Activated effector memory CD4-positive, alpha-beta T cell treated with Interleukin-2 at 50 U/mL for 16 hours (primary cell): Measurements from ENCODE around the gene PDK4.
"Not testable (repeated sequence)": the region's sequence is repeated elsewhere in the genome, so short reads cannot be mapped to it uniquely, and the experiment has no call there.

Experiments
- DNase-seq: peaks from one replicate; pipeline ENCODE4 v3.0.0-alpha.2; 2020

The PDK4 gene

DNA sequence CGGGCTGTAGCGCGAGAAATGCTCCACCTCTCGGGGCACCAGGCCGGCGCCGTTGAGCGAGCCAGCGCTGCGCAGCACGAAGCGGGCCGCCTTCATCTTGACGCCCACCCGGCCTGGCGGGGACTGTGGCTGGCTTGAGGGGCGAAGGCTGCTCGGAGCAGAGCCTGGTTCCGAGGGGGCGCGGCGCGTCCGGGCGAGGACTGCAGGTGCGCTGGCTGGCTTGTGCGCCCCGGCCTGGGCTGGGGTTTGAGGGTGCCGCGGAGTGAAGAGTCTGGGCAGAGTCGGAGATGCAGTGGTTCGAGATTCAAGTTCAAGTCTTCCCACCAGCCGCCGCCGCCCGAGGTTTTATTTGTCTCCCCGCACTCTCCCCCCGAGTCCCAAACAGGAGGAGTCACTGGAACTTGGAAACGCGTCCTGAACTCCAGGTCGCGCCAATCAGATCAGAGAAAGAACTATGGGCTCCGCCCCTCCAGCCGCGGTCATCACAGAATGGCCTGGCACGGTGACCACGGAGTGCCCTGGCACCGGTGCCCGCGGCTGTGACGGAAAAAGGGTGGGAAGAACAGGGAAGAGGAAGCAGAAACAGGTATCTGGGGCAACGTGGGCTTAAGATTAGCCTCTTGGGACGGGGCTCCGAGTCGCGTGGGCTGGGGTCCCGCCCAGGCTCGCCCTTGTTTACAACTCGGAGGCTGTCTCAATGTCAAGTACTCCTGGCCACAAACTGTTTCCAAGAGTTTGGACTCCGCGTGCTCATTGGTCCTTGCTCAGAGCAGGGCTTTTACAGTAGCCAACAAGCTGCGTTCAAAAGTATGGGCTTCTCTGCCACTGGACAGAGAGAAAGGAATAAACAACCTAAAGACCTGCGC, at the start of gene PDK4:
PDK4 (minus strand) TSS at position 319 of the 866 bp plus-strand sequence; CDS start at position 96, 223 bp downstream.
- DNase-seq = no peak

DNA sequence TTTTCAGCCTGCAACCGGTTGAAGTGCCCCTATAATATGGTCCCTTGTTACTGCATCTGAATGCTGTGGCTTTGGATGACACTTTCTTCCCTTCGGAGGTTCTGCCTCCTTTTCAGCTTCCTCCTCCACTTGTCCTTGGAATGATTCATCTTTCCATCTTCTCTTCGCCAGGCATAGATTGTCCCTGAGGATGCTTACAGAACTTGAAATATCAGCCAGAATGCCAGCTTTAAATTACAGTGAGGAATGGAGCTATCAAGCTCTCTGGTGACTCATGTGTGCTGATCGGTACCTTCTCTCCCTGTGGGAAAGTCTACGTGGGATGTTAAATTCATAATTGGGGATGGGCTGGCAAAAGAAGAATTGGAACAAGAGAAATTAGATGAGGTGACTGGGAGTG, 45.9 kb upstream of the PDK4 start:
- no peak for DNase-seq

DNA sequence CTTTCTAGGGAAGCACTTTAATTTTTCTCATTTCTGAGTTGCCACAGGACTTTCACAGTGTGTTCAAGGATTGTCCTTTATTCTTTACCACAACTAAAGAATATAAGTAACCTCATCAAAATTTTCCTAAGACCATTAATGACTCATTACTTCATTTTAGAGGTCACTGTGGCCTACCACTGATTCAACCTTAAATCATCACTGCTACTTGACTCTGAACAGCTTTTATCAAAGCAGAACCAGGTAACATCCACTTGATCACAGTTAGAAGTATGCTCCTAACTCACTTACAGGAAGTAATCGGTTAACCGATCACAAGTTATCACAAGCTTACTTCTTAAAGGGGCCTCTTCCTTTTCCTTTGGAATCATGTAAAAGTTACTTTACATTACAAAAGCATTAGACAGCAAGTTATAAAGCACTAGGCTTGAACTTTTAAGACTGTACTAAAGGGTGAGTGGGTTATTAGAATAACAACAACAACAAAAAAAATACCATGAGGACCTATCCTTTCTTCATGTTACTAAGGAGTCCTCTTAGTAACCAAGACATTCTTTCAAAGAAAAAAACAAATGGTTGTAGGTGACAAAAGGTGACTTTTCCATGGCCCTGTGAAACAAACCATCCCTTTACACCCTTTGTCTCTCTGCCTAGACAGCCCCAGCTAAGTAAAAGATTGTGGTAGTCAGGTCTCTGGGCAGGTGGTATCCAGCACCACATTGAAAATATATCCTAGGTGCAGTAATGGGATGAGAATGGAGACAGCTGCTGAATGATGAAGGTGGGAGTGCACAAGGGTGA, 40.0 kb upstream of the PDK4 start:
- DNase-seq = no peak

DNA sequence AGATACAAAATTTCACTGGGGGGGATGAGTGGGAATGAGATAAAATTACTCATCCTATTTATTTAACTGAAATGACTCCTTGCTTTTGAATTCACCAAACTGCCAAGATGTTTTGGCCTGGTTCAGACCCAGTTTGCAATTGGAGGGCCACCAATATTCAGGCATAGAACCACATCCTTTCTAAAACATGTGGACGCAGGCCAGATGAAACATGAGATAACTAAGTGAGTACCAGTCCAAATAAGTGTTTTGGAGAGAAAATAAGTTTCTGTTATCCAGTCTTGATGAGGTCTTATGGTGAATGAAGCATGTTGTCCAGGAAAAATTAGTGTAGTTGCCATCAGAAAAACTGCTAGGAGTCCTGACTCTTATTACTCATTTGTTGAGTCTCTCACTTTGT, 36.3 kb upstream of the PDK4 start:
- DNase-seq = no peak

DNA sequence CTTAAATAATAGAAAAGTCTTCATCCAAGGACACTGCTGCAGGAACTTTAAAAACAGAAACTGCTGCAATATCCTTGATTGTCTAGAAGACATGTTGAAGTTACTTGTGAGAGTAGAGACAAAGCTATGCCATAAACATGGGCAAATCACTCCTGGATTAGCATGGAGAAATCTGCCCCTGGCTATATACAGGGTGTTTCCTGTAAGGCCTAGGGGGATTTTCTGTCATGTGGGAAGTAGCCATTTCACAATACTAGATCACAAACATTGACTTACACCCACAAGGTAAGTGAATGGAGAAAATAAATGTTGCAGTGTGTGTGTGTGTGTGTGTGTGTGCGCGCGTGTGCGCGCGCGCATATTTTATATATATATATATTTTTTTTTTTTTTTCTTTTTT, 35.2 kb upstream of the PDK4 start:
- no peak for DNase-seq

DNA sequence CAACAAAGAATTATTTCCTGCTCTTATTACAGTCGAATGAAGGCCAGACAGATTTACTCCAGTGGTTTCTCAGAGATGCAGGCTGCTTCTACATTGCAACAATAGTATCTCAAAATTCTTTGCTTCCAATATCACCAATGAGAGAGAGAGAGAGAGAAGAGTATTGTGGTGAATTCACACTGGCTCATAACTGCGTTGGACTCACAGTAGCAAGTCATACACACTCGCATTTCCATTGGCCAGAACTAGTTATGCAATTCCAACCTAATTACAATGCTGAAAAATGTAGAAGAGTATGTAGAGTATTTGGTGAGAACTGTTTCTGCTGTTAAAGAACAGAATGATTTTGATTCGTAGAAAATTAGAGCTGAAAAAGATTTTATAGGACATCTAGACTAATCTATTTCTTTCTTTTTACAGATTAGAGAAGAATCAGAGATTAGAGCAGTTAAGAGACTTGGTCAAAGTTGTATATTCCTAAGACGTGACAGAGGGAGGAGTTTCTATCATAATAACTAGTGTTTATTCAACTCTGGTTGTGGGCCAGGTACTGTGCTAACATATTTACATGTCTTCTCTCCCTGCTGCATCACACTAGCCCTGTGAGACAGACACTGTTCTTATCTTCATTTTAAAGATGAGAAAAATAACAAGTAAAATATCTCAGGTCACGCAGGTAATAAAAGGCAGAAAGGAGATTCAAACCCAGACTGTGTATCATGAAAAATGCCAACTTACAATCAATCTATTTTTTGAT, 34.6 kb upstream of the PDK4 start:
- DNase-seq = no peak

DNA sequence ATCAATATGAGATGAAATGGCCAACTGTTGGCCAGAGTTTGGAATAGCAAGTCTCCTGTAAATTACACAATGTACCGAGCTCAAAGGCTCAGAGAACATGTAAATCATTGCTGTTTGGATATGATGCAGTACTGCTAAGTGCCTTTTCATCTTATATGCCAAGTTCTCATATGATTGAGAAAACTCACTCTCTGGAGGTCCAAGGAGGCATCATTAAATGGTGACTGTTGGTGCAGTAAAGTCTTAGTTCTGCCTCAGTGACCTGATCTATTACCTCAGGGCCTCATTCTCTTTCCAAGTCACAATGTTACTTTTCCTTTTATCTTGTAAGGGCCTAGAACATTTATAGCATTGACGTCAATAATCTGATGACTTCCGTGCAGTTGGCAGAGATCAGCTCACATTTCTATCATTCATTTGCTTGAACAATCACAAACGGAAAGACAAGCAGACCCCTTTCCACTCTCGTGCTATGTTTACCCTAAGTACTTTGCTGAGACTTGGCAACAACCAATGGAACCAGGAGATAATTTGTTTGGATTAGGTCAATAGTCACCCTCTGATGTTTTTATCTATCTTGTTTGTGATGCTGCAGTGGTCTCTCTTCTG, 32.6 kb upstream of the PDK4 start:
- no peak for DNase-seq

DNA sequence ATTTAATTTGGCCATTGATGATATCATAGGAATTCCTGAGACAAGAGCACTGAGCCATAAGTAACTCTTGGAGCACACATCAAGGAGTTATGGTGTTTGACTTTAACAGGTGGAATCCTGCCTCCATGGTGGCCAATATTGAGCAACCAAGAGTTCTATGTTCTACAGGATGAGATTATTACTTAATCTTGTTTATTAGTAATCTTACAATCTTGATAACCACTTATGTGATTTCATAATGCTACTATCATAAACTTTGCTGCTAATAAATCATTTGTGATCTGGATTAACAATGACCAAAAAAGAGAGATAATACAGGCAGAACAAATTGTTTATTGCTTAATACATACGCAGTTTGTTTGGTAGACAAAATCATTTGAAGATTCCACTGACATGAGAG, 27.5 kb upstream of the PDK4 start:
- DNase-seq = no peak

DNA sequence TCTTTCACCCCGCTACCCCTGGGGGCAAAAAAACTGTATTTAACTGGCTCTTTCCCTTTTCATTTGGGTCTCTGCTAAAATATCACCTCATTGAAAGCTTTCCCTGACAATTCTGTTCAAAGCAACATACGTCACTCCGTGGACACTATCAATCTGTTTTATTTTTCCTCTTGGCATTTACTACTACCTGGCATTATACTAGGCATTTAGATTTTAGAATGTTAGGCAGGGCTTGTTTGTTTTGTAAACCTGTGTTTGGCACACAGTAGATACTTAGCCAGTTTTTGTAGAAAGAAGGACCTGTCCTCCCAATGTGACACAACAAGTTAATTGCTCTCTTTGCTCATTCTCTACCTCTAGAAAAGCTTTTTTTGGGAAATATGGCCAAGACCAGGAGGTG, 26.5 kb upstream of the PDK4 start:
- no peak for DNase-seq

DNA sequence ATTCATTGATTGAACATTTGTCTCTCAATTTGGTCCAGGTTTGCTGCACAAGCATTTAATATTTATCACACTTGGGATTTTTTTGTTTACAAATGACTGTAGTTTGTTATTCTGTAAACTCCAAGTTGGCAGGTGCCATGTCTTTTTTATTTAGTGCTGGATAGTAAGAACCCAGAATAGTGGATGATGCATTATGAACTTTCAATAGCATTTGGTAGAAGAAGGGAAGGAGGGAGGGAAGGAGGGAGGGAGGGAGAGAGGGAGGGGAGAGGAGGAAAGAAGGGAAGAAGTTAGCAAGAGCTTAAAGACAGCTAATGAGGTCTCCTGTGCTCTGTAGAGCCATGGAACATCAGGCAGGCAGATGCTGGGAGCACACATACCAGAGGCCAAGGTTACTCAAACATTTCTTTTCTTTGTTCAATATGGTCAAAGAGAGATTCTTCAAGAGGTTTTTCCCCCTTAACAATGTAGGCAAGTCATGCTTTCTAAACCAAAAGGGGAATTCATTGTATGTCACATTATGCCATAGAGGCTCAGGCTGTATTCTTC, 25.8 kb upstream of the PDK4 start:
- DNase-seq = no peak

DNA sequence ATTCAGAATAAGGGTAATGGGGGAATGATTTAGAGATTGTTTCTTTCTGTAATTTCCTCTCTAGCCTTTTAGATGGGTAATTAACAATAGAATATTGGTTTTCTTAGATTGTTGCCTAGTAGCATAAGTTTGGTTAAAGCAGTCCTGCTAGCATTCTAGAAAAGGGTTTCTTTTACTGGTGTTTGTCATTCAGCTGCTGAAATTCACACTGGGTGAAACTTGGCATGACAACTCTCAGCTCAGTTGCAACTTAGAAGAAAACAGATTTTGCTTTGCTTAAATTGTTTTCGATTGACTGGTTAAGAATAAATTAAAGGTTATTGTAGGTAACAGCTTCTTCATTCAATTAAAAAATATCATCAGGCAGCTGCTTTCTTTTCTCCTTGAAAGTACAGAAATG, 25.1 kb upstream of the PDK4 start:
- DNase-seq = no peak

DNA sequence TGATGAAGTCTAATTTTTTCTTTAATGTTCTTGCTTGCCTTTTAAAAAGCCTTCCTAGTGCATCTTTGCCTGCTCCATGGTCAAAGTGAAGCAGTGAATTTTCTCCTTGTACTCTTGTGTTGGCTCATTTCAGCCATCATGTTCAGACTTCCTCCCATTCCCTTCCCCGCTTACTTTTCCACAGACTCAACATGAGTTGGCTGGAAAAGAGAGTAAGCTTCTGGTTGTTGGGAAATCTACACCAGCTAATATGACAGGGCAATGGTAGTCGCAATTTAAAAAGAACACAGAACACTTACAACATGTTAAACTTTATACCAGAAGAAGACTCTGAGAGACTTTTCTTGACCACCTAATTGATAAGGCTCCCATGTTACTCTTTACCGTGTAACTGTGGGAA, 24.3 kb upstream of the PDK4 start:
- DNase-seq = no peak

DNA sequence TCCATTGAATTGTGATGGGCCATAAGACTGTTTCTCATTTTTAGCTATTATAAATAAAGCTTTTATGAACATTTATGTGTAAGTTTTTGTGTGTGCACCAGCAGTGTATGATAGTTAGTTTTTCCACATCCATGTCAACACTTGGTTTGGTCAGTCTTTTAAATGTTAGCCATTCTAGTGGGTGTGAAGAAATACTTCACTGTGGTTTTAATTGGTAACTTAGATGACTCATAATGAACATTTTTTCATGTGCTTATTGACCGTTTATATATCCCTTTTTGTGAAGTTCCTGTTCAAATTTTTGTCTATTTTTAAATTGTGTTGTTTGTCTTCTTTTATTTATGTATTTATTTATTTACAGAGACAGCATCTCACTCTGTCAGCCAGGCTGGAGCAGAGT, 23.6 kb upstream of the PDK4 start:
- no peak for DNase-seq

DNA sequence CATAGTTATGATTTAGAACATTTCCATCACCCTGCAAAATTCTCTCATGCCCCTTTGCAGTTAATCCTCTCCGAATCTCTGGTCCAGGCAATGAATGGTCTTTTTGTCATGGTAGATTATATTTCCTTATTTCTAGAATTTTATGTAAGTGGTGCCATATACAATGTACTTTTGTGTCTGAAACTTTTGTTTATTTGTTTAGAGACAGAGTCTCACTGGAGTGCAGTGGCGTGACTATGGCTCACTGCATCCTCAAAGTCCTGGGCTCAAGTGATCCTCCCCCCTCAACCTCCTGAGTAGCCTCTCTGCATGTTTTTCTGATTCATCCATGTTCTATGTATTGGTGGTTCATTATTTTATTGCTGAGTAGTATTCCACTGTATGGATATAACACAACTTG, 23.2 kb upstream of the PDK4 start:
- no peak for DNase-seq

DNA sequence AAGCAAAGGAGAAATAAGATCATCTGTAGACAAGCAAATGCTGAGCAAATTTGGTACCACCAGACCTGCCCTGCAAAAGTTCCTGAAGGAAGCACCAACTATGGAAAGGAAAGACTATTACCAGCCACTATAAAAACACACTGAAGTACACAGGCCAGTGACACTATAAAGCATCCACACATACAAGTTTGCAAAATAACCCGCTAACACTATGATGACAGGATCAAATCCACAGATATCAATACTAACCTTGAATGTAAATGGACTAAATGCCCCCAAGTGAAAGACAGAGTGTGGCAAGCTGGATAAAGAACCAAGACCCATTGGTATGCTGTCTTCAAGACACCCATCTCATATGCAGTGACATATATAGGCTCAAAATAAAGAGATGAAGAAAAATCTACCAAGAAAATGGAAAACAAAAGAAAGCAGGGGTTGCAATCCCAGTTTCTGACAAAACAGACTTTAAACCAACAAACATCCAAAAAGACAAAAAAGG, 18.2 kb upstream of the PDK4 start:
- DNase-seq = no peak

DNA sequence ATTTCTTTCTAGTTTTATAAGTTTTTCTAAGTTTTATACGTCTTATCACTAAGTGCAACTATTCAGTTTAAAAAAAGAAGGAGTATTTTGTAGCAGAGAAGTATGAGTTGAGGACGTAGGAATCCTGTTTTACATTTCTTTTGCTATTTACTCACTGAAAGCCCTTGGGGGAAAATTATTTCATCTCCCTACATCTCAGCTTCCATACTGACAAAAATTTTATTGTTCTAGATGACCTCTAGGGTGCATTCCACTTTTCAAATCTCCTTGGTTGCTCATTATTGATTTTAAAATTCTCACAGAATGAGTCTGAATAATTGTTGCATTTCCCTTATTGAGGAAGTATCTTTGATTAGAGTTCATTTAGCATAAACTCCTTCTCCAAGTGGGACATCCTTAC, 14.9 kb upstream of the PDK4 start:
- no peak for DNase-seq

DNA sequence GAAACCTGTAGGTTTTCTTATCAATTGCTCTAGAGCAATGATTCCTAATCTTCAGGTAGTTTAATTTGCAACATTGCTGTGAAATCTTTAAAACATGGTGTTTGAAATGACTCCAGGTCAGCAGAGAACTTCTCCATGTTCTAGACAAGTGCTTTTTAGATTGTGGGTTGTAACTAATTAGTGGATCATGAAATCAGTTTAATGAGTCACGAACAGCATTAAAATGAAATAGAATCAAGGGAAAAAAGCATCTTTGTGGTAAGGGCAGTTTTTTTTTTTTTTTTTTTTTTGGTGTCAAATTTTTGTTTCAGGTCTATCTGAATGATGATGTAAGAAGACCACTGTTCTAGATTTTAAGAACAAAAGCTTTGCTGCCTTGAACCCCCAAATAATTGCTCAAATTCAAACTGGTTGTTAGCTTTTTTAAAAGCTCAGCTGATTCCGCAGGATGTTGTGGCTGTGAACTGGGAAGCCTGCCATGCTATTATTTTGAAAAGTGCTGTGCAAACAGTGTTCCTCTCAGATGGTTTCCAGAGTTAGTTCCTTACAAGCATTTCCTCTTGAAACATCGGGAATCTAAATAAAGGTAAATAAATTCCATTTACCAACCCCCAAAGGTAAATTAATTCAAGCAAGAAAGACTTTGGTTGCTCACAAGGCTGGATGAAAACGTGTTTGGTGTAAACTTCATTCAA, 13.1 kb upstream of the PDK4 start:
- no peak for DNase-seq

DNA sequence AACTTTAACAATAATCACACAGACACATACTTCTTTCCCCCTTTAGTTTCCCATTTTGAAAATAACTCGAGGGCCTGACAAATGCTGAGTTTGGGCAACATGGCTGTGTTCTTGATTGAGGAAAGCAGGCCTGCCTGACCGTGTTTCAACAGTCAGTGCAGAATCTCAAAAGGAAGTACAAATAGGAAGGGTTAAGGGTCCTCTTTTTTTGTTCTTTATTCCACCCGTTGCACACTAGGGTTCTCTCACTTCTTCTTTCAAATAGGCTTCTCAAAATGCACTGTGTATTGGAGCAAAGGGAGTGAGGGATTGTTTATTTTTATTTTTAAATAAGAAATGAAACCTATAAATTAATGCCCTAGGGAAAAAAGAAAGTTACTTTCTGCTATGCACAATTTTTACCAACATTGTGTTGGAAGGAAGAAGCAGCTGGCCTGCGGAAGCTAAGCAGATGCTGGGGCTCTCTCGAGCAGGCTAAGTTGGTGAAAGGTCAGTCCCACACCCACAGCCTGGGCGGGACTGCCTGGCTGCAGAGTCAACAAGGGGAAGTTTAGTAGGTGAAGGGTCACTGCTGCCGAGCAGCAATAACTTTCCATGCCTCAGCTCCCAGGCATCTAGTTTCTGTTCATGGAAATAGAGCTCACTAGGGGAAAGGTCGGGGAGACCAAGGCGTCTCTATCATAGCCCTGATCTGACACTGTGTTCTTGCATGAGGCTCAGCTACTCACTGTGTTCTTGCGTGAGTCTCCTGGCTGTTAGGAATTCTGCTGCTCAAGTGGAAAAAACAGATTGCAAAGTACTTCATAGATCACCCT, 12.2 kb upstream of the PDK4 start:
- no peak for DNase-seq

DNA sequence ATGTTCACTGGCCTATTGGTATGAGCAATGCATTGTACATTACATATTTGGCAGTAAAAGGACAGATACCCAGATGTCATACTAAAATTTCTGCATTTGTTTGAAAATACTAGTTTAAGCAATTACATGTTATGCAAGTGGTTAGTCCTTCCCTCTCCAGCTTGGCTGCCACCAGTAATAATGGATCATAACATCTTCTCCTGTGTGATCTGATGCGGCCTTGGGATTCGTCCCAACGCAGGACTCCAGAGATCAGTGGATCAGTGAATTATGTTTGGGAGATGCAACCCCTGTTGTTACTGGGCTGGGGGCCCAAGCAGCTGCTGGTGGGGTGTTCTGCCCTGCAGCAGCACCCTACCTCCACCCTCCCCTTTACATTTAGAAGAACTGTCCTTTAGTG, 11.2 kb upstream of the PDK4 start:
- no peak for DNase-seq

DNA sequence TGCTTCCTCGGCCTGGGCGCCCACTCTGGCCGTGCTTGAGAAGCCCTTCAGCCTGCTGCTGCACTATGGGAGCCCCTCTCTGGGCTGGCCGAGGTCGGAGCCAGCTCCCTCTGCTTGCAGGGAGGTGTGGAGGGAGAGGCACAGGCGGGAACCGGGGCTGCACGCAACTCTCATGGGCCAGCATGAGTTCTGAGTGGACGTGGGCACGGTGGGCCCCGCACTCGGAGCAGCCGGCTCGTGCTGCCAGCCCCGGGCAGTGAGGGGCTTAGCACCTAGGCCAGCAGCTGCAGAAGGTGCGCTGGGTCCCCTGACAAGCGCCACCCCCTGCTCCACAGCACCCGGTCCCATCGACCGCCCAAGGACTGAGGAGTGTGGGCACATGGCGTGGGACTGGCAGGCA, 9.0 kb upstream of the PDK4 start:
- no peak for DNase-seq

DNA sequence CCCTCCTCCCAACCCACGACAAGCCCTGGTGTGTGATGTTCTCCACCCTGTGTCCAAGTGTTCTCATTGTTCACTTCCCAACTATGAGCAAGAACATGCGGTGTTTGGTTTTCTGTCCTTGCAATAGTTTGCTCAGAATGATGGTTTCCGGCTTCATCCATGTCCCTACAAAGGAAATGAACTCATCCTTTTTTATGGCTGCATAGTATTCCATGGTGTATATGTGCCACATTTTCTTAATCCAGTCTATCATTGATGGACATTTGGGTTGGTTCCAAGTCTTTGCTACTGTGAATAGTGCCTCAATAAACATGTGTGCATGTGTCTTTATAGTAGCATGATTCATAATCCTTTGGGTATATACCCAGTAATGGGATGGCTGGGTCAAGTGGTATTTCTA, 8.5 kb upstream of the PDK4 start:
- DNase-seq = not testable (repeated sequence)
